NCI-H2029 treated with DMSO at 0.1 percent for 48 hours (cell line): ENCODE results near the gene CCDC12.
"Not testable (repeated sequence)": the region's sequence is repeated elsewhere in the genome, so short reads cannot be mapped to it uniquely, and the experiment has no call there.

Source experiments
- DNase-seq: peaks from one replicate; lab custom pipeline; 2025; lab: John Stamatoyannopoulos, UW

Gene CCDC12

DNA sequence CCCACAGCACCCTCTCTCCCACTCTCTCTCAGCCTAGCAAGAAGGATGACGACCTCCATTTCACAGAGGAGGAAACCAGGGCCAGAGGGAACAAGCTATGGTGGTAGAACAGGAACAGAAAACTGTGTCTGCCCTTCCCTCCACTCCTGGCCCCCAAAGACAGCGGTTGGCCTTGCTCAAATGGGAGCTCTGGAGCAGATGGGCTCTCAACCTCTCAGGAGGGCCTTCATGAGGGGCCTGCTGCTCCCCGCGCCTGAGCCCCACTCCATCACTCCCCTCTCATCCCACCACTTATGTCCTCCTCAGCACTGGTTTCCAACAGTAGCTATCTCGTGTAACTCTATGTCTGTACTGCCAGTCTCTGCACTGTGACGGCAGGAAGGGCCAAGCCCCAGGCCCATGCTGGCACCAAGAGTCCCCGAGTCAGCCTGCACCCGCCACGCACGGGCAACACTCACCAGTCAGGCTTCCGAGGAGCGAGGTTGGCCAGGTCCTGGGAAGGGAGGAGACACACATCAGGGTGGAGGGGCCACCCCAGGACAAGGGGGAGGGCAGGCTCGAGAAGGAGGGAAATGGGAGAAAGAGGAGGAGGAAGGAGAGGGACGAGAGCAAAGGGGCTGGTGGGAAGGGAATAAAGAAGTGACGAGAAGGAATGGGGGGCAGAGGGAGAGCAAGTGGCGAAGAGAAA is 53.5 kb downstream of the CCDC12 start:
- DNase-seq: no peak

DNA sequence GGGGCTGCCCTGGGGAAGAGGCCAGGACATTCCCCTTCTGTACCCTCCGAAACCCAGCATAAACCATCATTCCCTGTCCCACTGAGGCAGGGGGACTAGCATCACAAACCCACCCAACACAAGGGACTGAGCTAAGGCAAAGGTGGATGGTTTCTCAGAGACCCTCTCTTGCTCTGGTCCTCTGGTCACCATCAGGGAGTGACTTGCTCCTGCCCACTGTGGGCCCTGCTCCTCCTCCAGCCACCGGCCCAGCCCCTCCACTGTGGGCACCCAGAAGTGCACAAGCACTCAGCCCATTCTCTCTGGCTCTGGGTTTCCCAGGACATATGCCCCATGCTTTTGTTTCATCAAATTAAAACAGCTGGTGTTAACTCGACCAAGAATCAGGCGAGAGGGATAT is 54.1 kb downstream of the CCDC12 start:
- DNase-seq: no peak

DNA sequence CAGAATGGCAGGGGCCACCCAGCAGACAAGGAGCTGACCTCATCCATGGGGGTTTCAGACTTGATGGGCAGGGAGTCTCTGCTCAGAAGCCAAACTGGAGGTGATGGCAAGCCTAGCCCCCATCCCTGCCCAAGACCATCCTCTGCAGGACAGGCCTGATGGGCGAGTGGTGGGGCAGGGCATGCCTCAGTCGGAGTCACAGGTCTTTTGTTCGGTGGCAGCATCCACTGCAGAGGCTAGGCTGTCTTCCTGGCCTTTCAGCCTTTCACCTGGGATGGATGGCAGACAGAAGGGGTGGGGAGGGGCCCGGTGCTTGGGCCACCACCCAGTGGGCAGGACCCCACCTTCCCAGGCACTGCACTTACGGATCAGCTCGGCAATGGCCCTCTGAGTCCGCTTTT is 54.7 kb downstream of the CCDC12 start:
- DNase-seq: no peak

DNA sequence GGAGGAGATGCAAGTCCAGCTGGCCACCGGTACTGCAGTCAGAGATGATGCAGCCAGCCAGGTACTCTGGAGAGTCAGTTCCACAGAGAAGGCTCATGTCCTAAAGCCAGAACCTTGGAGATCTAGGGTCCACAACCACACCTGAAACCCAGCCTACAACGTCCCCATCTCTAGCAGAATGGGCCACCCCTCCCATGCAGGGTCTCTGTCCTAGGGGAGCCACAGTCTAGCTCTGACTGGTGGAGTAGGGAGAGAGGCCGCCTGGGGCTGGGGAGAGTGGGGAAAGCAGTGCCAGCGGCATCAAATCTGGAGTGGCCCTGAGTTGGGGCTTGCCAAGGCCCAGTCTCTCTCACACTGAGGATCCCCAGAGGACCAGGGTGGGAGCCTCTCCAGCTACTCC is 55.5 kb downstream of the CCDC12 start:
- no peak for DNase-seq

DNA sequence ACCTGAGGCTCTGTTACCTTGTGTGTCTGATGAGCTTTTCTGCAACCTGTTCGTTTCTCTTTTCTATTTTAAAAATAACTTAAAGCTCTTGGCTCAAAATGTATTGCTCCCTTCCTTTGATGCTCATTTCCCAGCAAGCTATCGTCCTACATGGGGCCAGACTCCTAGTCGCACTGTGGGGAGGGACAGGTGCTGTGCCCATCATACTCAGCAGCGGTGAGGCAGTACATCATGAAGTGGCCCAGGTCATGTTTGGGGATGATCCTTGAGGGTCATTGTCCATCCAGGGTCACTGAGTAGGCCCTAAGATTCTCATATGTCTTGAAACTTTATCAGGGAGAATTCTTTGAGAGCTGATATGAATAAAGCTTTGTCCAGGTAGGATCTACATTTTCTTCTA is 57.9 kb downstream of the CCDC12 start:
- DNase-seq: no peak

DNA sequence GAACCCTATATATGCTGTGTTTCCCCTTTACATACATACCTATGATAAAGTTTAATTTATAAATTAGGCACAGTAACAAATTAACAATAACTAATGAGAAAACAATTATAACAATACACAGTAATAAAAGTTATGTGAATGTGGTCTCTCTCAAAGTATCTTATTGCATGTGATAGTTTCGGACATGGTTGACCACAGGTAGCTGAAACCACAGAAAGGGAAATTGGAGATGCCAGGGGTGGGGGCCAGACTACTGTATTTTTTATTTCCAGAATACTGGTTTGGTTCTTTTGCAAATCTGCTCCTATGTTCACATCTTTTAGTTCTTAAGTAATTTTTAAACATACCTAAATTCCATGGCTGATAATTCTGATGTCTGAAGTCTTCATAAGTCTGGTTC is 58.3 kb downstream of the CCDC12 start:
- DNase-seq: no peak

DNA sequence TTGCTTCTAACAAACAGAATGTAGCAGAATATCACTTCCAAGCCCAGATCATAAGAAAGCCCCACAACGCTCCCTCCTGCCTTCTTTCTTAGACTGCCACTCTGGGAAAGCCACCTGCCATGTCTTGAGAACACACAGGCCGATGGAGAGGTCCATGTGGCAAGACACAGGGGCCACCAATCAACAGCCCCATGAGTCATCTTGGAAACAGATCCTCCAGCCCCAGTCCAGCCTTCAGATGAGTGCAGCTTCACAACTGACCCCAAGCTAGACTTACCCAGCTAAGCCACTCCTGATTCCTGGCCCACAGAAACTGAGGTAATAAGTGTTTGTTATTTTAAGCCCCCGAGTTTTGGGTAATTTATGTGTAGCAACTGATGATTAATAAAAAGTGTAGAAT is 59.3 kb downstream of the CCDC12 start:
- no peak for DNase-seq

DNA sequence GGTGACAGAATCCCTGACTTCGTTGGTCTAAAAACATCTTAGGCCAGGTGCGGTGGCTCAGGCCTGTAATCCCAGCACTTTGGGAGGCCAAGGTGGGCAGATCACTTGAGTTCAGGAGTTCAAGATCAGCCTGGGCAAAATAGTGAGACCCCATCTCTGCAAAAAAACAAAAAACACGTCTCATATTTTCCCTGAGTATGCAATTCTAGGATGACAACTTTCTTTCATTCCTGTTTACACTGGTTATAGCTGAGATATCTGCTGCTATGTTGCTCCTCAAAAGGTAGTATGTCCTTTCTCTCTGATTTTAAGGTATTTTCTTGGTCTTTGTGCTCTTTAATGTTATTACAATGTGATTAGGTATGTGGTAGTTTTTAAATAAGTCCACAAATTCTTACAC is 59.7 kb downstream of the CCDC12 start:
- DNase-seq: no peak

DNA sequence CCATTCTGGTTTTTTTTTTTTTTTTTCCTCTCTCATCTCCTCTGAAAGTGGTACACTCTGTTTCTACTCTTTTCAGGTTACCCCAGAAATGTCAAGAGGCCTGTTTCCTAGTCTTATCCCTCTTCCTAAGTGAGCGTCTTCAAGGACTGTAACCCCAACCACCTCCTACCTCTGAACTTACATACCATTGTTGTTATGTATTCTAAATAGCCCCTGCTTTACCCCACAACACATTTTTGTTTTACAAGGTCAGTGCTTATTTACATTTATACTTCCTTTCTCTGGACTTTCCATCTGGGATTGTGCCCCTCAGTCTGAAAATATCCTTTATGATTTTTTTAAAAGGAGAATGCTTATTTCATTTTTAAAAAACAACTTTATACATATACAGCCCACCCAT is 60.3 kb downstream of the CCDC12 start:
- DNase-seq: no peak

DNA sequence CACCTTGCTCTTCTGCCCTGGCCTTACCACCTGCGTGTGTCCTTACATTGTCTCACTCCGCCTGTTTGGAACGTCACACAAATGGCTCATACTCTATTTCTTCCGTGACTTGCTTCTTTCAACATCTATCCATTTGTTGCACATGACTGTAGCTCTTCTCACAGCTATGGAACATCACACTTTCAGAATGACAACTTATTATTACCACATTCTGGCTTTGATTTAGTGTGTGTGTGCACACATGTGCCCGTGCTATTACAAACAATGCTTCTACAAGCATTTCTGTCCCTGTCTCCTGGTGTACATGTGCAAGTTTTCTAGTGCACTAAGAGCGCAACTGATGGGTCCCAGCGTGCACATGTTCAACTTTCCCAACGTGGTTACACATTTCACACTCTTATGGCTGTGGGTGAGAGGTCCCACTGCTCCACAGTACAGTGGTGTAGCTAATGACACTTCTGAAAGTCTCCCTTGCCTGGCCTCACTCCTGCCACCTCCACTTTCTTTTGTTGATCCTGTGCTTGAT is 61.2 kb downstream of the CCDC12 start:
- no peak for DNase-seq

DNA sequence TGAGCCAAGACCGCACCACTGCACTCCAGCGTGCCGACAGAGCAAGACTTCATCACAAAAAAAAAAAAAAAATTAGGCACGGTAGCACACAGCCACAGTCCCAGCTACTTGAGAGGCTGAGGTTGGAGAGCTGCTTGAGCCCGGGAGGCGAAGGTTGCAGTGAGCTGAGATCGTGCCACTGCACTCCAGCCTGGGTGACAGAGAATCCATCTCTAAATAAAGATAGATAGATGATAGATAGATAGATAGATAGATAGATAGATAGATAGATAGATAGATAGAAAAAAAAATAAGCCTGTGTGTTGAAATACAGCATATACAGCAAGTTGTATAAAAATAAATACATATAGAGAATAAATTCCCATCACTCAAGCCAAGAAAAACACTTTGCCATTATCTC is 61.7 kb downstream of the CCDC12 start:
- no peak for DNase-seq

DNA sequence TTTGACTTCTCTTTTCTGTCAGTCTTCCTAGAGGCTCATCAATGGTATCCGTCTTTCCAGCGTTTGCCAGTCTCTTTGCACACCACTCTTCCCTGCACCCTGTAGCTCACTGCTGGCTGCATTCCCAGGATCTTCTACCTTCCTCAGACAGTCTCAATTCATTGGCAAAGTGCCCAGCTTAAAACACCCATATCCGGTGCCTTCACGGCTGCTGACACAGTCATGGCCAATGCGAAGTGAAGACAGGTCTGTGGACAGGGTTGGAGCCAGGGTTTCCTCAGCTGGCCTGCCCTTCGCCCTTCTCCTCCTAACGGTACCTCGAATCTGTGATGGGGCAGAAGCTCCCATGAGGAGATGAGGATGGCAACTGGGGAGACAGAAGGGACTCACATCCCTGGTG is 62.9 kb downstream of the CCDC12 start:
- peak; percentile 99 for DNase-seq

DNA sequence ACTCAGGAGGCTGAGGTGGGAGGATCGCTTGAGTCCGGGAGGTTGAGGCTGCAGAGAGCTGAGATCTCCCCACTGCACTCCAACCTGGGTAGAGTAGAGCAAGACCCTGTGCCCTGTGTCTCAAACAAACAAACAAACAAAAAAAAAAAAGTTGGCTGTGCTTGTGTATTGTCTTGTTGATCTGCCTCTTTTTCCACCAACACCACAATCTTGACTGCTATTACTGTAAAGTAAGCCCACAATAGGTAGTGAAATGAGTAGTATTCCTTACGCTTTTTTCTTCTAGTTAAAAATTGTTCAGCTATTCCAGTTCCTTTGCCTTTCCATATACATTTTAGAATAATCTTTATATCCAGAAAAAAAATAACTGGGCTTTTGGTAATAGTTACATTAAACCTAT is 63.6 kb downstream of the CCDC12 start:
- DNase-seq: no peak

DNA sequence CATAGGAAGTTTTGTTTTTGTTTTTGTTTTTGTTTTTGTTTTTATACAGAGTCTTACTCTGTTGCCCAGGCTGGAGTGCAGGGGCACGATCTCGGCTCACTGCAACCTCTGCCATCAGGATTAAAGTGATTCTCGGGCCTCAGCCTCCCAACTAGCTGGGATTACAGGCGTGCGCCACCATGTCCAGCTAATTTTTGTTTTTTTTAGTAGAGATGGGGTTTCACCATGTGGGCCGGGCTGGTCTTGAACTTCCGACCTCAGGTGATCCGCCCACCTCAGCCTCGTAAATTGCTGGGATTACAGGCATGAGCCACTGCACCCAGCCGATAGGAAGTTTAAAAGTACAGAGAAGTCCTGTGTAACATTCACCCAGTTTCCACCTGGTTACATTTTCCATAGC is 65.6 kb downstream of the CCDC12 start:
- not testable (repeated sequence) for DNase-seq

DNA sequence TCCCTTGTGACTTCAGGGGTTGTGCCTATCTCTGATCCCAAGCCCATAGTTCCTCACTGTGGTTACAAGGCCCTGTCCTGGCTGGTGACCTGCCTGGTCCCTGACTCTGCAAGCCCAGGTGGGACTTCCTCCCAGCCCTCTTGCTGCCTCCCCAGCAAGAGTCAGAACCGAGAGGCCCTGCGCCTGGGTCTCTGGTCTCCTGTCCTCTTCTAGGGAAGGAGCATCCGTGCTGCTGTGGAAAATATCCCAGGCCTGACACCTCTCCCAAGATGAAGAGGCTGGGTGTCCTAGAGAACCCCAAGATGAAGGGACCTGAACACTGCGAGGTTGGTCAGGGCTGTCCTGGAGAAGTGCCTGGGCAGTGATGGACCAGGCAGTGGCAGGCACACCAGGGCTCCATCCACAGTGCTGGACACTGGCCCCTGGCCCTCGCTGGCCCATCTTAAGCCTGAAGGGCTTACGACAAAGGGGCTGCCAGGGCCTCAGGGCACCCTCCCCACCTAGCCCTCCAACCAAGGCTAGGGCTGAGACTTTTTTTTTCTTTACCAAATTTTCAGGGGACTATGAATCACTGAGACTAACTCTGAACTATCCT is 66.3 kb downstream of the CCDC12 start:
- DNase-seq: no peak

DNA sequence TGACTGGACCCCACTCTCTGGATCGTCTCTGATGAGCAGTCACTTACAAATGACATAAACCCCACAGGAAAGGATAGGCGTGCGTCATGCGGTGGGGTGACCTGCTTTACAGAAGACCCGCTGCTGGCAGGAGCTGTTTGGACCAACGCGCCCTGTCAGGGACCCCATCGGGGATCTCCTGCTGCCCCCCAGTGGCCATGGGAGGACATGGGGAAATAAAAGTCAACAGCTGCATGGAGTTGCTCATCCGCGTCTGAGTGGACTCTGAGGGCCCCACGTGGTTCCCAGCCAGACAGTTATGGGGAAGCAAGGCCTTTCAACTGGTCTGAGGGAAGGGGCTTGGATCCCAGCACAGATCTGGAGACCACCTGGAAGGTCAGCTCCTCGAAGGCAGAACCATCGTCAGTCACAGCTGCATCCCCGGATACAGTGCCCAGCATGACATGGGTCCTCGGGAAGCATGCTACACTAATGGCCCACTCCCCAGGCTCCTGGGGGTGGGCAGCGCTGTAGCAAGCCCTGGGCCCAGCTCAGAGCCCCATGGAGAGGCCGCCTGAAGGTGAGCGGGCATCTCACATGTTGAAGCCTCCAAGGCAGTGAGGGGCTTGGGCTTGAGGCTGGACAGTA is 66.9 kb downstream of the CCDC12 start:
- DNase-seq: peak; percentile 87

DNA sequence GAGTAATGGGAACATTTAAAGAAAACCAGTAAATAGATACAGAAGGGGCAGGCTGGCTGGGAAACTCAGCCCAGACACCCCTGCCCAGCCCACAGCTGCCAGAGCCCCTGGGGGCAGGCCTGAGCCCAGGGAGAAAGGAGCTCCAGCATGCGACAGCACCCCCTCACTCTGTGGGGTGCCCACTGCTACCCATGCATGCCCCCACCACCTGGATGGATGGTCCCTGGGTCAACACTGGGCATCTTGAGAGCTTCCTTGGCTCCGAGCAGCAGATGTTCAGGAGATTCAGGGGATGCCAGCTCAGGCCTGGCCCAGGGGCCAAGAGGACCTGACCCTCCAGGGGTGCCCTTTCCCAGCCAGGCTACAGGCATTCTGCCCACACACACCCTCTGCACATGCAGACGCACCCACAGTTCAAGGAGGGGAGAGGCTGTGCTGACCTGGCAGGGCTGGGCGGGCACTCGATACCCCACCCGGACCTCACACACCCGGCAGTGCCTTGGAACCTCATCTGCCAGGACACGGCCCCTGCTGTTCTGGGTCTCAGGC is 67.5 kb downstream of the CCDC12 start:
- no peak for DNase-seq

DNA sequence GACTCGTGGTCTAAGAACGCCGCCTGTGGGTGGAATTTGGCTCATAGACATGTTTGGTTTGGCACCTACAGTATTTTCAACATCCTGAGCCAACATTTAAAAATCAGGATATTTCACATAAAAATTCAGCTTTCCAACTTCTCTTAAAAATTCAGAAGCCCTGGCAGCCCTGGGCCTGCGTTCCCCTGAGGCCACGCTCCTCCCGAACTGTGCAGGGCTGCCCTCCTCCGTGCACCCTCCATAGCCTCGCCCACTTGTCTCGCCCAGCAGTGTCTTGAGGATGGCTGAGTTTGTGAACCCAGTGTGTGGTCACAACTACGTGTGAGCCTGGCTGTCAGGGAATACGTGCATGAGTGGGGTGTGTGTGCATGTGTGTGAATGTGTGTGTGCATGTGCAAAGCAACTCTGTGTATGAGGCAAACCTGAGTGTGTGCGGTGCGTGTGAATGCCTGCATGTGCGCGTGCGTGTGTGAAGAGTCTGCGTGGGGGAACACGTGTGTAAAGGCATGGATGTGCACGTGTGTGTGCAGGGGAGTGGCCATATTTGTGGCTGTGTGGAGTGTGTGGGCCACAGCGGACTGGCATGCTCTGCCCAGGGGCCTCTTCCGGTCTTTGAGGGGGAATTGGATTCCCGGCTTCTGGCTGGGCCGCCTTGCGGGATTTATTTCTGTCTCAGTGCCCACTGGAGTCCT is 68.1 kb downstream of the CCDC12 start:
- DNase-seq: no peak

DNA sequence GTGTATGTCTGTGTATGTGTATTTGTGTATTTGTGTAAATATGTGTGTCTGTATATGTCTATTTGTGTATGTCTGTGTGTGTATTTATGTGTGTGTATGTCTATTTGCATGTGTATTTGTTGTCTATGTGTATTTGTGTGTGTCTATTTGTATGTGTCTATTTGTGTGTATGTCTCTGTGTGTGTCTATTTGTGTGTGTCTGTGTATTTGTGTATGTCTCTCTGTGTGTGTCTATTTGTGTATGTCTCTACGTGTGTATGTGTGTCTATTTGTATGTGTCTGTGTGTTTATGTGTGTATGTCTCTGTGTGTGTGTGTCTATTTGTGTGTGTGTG is 68.6 kb downstream of the CCDC12 start:
- peak; percentile 44 for DNase-seq

DNA sequence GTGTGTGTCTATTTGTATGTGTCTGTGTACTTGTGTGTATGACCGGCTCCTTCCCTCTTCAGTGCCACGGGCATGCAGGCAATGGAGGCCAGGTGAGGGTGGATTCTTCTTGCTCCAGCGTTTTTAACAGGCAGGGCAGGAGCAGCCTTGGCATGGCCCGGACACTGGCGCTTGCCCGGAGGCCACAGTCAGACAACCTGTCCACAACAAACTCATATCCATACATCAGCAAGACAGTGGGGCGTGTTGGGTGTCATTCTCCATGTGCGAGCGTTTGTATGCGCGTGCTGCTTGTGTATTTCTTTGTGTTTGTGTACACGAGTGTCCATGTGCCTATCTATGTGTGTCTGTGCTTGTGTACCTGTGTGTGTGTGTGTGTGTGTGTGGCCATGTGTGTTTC is 69.3 kb downstream of the CCDC12 start:
- DNase-seq: no peak

DNA sequence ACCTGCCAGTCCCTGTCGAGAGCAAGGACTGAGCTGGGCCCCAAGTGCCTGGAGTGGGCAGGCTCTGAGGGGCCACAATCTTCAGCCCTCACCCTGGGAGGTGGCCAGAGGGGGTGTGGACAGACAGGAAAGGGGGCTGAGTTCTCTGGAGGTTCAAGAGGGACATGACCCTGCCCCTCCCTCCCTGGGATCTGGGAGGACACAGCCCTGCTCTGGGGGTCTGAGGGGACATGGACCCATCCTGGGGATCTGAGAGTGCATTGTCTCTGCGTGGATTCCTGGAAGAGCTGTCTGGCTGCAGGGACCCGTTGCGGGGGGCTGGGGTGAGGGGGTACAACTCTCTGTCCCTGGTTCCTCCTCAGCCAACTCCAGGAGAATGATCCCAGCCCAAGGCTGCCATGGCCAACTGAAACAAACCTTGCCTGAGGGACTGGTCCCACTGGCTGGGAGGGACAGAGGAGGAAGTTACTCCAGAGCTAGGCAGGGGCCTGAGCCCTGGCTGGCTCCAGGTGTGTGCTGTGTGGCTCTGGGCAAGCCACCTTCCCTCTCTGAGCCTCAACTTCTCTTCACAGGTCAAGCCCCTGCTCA is 70.0 kb downstream of the CCDC12 start:
- DNase-seq: no peak
